ENCODE measurements around the gene PPP1R10. TPM values are rescaled to one million over a fixed set of nuclear protein-coding genes. Genes with fewer than 3 reads are reported as not detected.

PPP1R10 gene
- polyA plus RNA-seq, 1 donor (not counting 4 experiments of a cell fraction or from before 2014, with no cell fraction given): 36.6 TPM

- dilution Hi-C loops (cut with MboI; ENCODE audit: extremely low pct_ligation_motif_present, low sequenced_read_pairs): no loop called here
- peaks cover 3% of the 10 kb centered on the region for H3K9me1 ChIP-seq (ENCODE audit: control insufficient read depth, extremely low read depth, insufficient read depth, low read length)
- no peak for DNase-seq (ENCODE audit: low read depth, low spot score)
- H3K27me3 ChIP-seq (ENCODE audit: control insufficient read depth, extremely low read depth, insufficient read depth, low read length): no peaks in the 10 kb centered on the region
- FAIRE-seq: no peak
- no peak for TF ChIP-seq EZH2 (IDR thresholded peaks at IDR 0.05; ENCODE audit: low read length)
- TF ChIP-seq CTCF (optimal IDR thresholded peaks at IDR 0.05 in 1 of 3, IDR thresholded peaks at IDR 0.05 in 1 of 3, conservative IDR thresholded peaks at IDR 0.05 in 1 of 3; ENCODE audit: extremely low read depth in 1 of 3, insufficient read depth in 2 of 3, low read length in 3 of 3): no peak
- no peaks in the 10 kb centered on the region for H3K9me3 ChIP-seq (ENCODE audit: control insufficient read depth, low read depth, low read length)
- no peak overlapping the region for H3K4me3 ChIP-seq (ENCODE audit: control insufficient read depth in 2 of 3, extremely low read depth in 1 of 3, insufficient read depth in 2 of 3, low read depth in 1 of 3, low read length in 3 of 3)
- no peak overlapping the region for H3K9ac ChIP-seq (ENCODE audit: control insufficient read depth, extremely low read depth, insufficient read depth, low read length)
- peaks cover 8% of the 10 kb centered on the region for H4K20me1 ChIP-seq (ENCODE audit: control insufficient read depth, extremely low read depth, insufficient read depth, low read length)
- H3K4me2 ChIP-seq (ENCODE audit: control insufficient read depth, extremely low read depth, insufficient read depth, low read depth, low read length): no peak overlapping the region
- no peak overlapping the region for H2AFZ ChIP-seq (ENCODE audit: control insufficient read depth, low read length)
- peaks cover 15 to 42% of the 10 kb centered on the region in 2 experiments for H3K36me3 ChIP-seq (ENCODE audit: control insufficient read depth in 2 of 2, extremely low read depth in 1 of 2, insufficient read depth in 2 of 2, low read length in 2 of 2)
- no peak overlapping the region for H3K27ac ChIP-seq (ENCODE audit: control insufficient read depth, insufficient read depth, low read length)
- peaks cover 30% of the 10 kb centered on the region for H3K79me2 ChIP-seq (ENCODE audit: control insufficient read depth, insufficient read depth, low read length)
- H3K4me1 ChIP-seq (ENCODE audit: control insufficient read depth, extremely low read depth, insufficient read depth, low read length): peaks cover 24% of the 10 kb centered on the region
Observed at GRCh38 chr6:30611150-30611855, 5.7 kb downstream of the PPP1R10 start.

- Histone ChIP-seq H3K36me3 (ENCODE audit: control insufficient read depth in 2 of 2, extremely low read depth in 1 of 2, insufficient read depth in 2 of 2, low read length in 2 of 2) (peaks cover 22 to 46% of the 10 kb centered on the region in 2 experiments), H3K27me3 (ENCODE audit: control insufficient read depth, extremely low read depth, insufficient read depth, low read length) (no peaks in the 10 kb centered on the region), H2AFZ (ENCODE audit: control insufficient read depth, low read length) (no peak overlapping the region), H3K4me1 (ENCODE audit: control insufficient read depth, extremely low read depth, insufficient read depth, low read length) (peaks cover 20% of the 10 kb centered on the region), H3K79me2 (ENCODE audit: control insufficient read depth, insufficient read depth, low read length) (peaks cover 22% of the 10 kb centered on the region), H3K9ac (ENCODE audit: control insufficient read depth, extremely low read depth, insufficient read depth, low read length) (no peak overlapping the region), H3K4me3 (ENCODE audit: control insufficient read depth in 2 of 3, extremely low read depth in 1 of 3, insufficient read depth in 2 of 3, low read depth in 1 of 3, low read length in 3 of 3) (no peak overlapping the region), H3K4me2 (ENCODE audit: control insufficient read depth, extremely low read depth, insufficient read depth, low read depth, low read length) (no peak overlapping the region), H4K20me1 (ENCODE audit: control insufficient read depth, extremely low read depth, insufficient read depth, low read length) (peaks cover 8% of the 10 kb centered on the region), H3K27ac (ENCODE audit: control insufficient read depth, insufficient read depth, low read length) (no peak overlapping the region), H3K9me1 (ENCODE audit: control insufficient read depth, extremely low read depth, insufficient read depth, low read length) (peaks cover 3% of the 10 kb centered on the region), H3K9me3 (ENCODE audit: control insufficient read depth, low read depth, low read length) (no peaks in the 10 kb centered on the region)
- DNase-seq (ENCODE audit: low read depth, low spot score): no peak
- FAIRE-seq: no peak
- TF ChIP-seq CTCF (optimal IDR thresholded peaks at IDR 0.05 in 1 of 3, IDR thresholded peaks at IDR 0.05 in 1 of 3, conservative IDR thresholded peaks at IDR 0.05 in 1 of 3; ENCODE audit: extremely low read depth in 1 of 3, insufficient read depth in 2 of 3, low read length in 3 of 3): no peak
- TF ChIP-seq EZH2 (IDR thresholded peaks at IDR 0.05; ENCODE audit: low read length): no peak
- dilution Hi-C loops (cut with MboI; ENCODE audit: extremely low pct_ligation_motif_present, low sequenced_read_pairs): no loop called here
Observed at GRCh38 chr6:30610065-30610464, 7.0 kb downstream of the PPP1R10 start.

Data from keratinocyte (primary cell).